Endothelial cell of umbilical vein (primary cell): ENCODE measurements around the gene BRD2. TPM values are rescaled to one million over a fixed set of nuclear protein-coding genes. Genes with fewer than 3 reads are reported as not detected.

Source experiments
- BruUV-seq: library from RNA; stranded (reverse); fragments of 400-500 nt; replicated peaks from 2 replicates; lab custom pipeline; 2021; lab: Mats Ljungman, UMichigan
- CTCF ChIA-PET: fragments of 300-600, 350-600 bp; sonication (Branson Sonifier 250); formaldehyde crosslinking; loops from one replicate; lab custom pipeline; 2021; ENCODE audit warnings: antibody characterized with exemption, inconsistent platforms; lab: Charles Lee
- POLR2A ChIA-PET: fragments of 300-600, 350-600 bp; sonication (Branson Sonifier 250); formaldehyde crosslinking; loops from one replicate; lab custom pipeline; 2021; ENCODE audit warnings: antibody characterized with exemption, inconsistent platforms; lab: Charles Lee
- DNase-seq: peaks from one replicate; pipeline ENCODE4 v3.0.0-alpha.2; 2011; ENCODE audit warnings: low read depth, low spot score
- FAIRE-seq: peaks from 2 replicates; lab custom pipeline; 2011; peaks lifted over from hg19 to GRCh38; lab: Jason Lieb, UNC
- H2AFZ ChIP-seq: 2 replicates; pipeline ENCODE4 v1.6.0; 2012; ENCODE audit warnings: low read depth, low read length, control low read depth, inconsistent platforms
- H3K27ac ChIP-seq: 2 replicates; pipeline ENCODE4 v1.5.1; 2011; ENCODE audit warnings: low read depth, mild to moderate bottlenecking, control low read depth, low read length, moderate library complexity; ENCODE audit not compliant: insufficient read depth
- H3K27me3 ChIP-seq, 2 experiments: 2 replicates each; pipeline versions ENCODE4 v1.6.0 to v1.6.1; 2011; ENCODE audit warnings: low read length in 2 of 2, mixed read lengths in 1 of 2; ENCODE audit not compliant: control insufficient read depth in 2 of 2, insufficient read depth in 2 of 2
- H3K36me3 ChIP-seq, 2 experiments: 2 replicates in 1 of 2; 3 replicates in 1 of 2; pipeline ENCODE4 v1.5.1; 2011; ENCODE audit warnings: low read length in 2 of 2, mild to moderate bottlenecking in 1 of 2, moderate library complexity in 1 of 2; ENCODE audit not compliant: control insufficient read depth in 2 of 2, insufficient read depth in 2 of 2; ENCODE audit errors: extremely low read depth in 1 of 2
- H3K4me1 ChIP-seq: 3 replicates; pipeline ENCODE4 v1.5.1; 2011; ENCODE audit warnings: mild to moderate bottlenecking, low read length; ENCODE audit not compliant: control insufficient read depth, insufficient read depth; ENCODE audit errors: extremely low read depth
- H3K4me2 ChIP-seq: 2 replicates; pipeline ENCODE4 v1.6.1; 2011; ENCODE audit warnings: low read length, control low read depth, mixed read lengths; ENCODE audit not compliant: insufficient read depth
- H3K4me3 ChIP-seq, 3 experiments: fragments of 200-600 bp in 1 of 3; sonication (generic), shearing (Covaris generic) in 1 of 3; replicated peaks in 1 of 3; 2 replicates each; pipeline ENCODE4 v1.5.1; 2011 to 2016; ENCODE audit warnings: control low read depth in 3 of 3, low read length in 3 of 3, mild to moderate bottlenecking in 2 of 3, inconsistent platforms in 1 of 3, low read depth in 1 of 3, moderate library complexity in 1 of 3; ENCODE audit not compliant: insufficient read depth in 1 of 3
- H3K79me2 ChIP-seq: 2 replicates; pipeline ENCODE4 v1.6.0; 2012; ENCODE audit warnings: low read length, inconsistent platforms; ENCODE audit not compliant: control insufficient read depth, insufficient read depth
- H3K9ac ChIP-seq: replicated peaks from 2 replicates; pipeline ENCODE3; 2011; ENCODE audit warnings: low read length, control low read depth; ENCODE audit not compliant: insufficient read depth; ENCODE audit errors: extremely low read depth
- H3K9me1 ChIP-seq: replicated peaks from 3 replicates; pipeline ENCODE4 v1.6.0; 2011; ENCODE audit warnings: mild to moderate bottlenecking, low read length; ENCODE audit not compliant: control insufficient read depth, insufficient read depth; ENCODE audit errors: extremely low read depth
- H3K9me3 ChIP-seq: replicated peaks from 2 replicates; pipeline ENCODE4 v1.5.1; 2012; ENCODE audit warnings: low read length, inconsistent platforms; ENCODE audit not compliant: control insufficient read depth, insufficient read depth
- H4K20me1 ChIP-seq: replicated peaks from 2 replicates; pipeline ENCODE3; 2011; ENCODE audit warnings: mild to moderate bottlenecking, low read length; ENCODE audit not compliant: control insufficient read depth, insufficient read depth; ENCODE audit errors: extremely low read depth
- CTCF ChIP-seq, 2 donors: IDR thresholded peaks; 1 replicate in 1 of 2; 2 replicates in 1 of 2; pipeline ENCODE4 v1.5.1; 2011; ENCODE audit warnings: low read length in 2 of 2, mild to moderate bottlenecking in 2 of 2, moderate library complexity in 2 of 2, control low read depth in 1 of 2, inconsistent platforms in 1 of 2, low read depth in 1 of 2; ENCODE audit not compliant: insufficient read depth in 1 of 2; ENCODE audit errors: extremely low read depth in 1 of 2
- EZH2 ChIP-seq: IDR thresholded peaks from 2 replicates; pipeline ENCODE4 v1.6.1; 2012; ENCODE audit warnings: borderline replicate concordance, low read depth, mild to moderate bottlenecking, moderate library complexity, low read length, inconsistent platforms; ENCODE audit not compliant: severe bottlenecking
- FOS ChIP-seq: IDR thresholded peaks from 2 replicates; pipeline ENCODE4 v1.6.1; 2011; ENCODE audit warnings: mild to moderate bottlenecking, low read length, moderate library complexity, borderline replicate concordance; ENCODE audit not compliant: insufficient read depth
- GATA2 ChIP-seq: IDR thresholded peaks from 2 replicates; pipeline ENCODE4 v1.7.0; 2011; ENCODE audit warnings: low read depth, mild to moderate bottlenecking, moderate library complexity, mixed read lengths, low read length; ENCODE audit not compliant: insufficient read length, insufficient read depth
- JUN ChIP-seq: IDR thresholded peaks from 2 replicates; pipeline ENCODE4 v1.6.1; 2011; ENCODE audit warnings: borderline replicate concordance, low read depth; ENCODE audit not compliant: insufficient read length, insufficient read depth
- MAX ChIP-seq: IDR thresholded peaks from 2 replicates; pipeline ENCODE4 v1.6.1; 2011; ENCODE audit not compliant: insufficient read depth, insufficient read length
- MYC ChIP-seq: IDR thresholded peaks from one replicate; pipeline ENCODE4 v1.6.1; 2011; ENCODE audit warnings: mild to moderate bottlenecking, low read depth, low read length
- POLR2A ChIP-seq: IDR thresholded peaks from 2 replicates; pipeline ENCODE4 v1.6.1; 2012; ENCODE audit warnings: low read depth, mild to moderate bottlenecking, control low read depth, low read length
- POLR2AphosphoS5 ChIP-seq: IDR thresholded peaks from 2 replicates; pipeline ENCODE4 v1.6.1; 2012; ENCODE audit warnings: low read depth, mild to moderate bottlenecking, control low read depth, low read length, moderate library complexity; ENCODE audit not compliant: insufficient read depth
- dilution Hi-C: fragments of 300-500 bp; cut with MboI; formaldehyde crosslinking; loops from one replicate; pipeline ENCODE4 v1.15.0; 2019; ENCODE audit warnings: low sequenced_read_pairs; ENCODE audit not compliant: extremely low pct_ligation_motif_present
- intact Hi-C: fragments of 100-400 bp; cut with micrococcal nuclease; formaldehyde crosslinking; loops from one replicate; pipeline ENCODE4 v1.10.0; 2022
- polyA plus RNA-seq, 4 experiments: library from polyadenylated mRNA; depleted of rRNA in 3 of 4; stranded (reverse) in 3 of 4; unstranded in 1 of 4; fragments of >200 nt; gene quantifications; 2 replicates each; pipeline versions ENCODE4 v1.2.1 to v1.2.3, GENCODE V29; 2011 to 2012; ENCODE audit warnings: missing spikeins in 1 of 4
- total RNA-seq: library from RNA; stranded (reverse); gene quantifications from 2 replicates; pipeline ENCODE4 v1.2.3, GENCODE V29; 2021

The BRD2 gene
- total and polyA plus RNA-seq, 2 donors (not counting 3 experiments of a cell fraction or from before 2014, with no cell fraction given) = 131 to 197 TPM

DNA sequence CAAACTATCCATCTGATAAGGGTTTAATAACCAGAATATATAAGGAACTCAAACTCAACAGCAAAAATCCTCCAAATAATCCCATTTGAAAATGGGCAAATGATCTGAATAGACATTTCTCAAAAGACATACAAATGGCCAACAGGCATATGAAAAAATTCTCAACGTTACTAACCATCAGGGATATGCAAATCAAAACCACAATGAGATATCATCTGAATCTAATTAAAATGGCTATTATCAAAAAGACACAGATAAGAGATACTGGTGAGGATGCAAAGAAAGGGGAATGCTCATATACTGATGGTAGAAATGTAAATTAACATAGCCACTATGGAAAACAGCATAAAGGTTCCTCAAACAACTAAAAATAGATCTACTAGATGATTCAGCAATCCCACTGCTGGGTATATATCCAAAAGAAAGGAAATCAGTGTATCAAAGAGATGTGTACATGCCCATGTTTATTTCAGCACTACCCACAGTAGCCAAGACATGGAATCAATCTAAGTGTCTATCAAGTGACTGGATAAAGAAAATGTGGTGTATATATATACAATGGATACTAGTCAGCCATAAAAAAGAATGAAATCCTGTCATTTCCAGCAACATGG lies 6.1 kb upstream of the BRD2 start:
- dilution Hi-C loops = no loop called here
- FAIRE-seq (no peak), DNase-seq (no peak)
- no peak overlapping the region for H3K4me2 ChIP-seq
- no peak overlapping the region for H2AFZ ChIP-seq
- H3K9me1 ChIP-seq = no peaks in the 10 kb centered on the region
- BruUV-seq = no TSS peak
- H3K27me3 ChIP-seq = no peaks in the 10 kb centered on the region
- intact Hi-C loops = no loop called here
- POLR2A ChIA-PET = interaction anchor here (1.6 kb wide), 1 partner anchor 10 kb away, joined by 15 read pairs; no protein-coding TSS in a partner anchor
- H3K4me3 ChIP-seq = no peak overlapping the region
- H3K36me3 ChIP-seq = no peaks in the 10 kb centered on the region
- CTCF ChIA-PET = interaction anchor here (2.6 to 3.3 kb wide), 3 partner anchors 8 to 29 kb away, joined by 22 to 25 read pairs (median 24); partner anchors contain the start of gene HLA-DMA
- H3K9me3 ChIP-seq = no peaks in the 10 kb centered on the region
- H3K4me1 ChIP-seq = peaks cover 18% of the 10 kb centered on the region
- H3K9ac ChIP-seq = no peak overlapping the region
- H3K27ac ChIP-seq = no peak overlapping the region
- H3K79me2 ChIP-seq = no peaks in the 10 kb centered on the region
- no peaks in the 10 kb centered on the region for H4K20me1 ChIP-seq
- no peak for TF ChIP-seq GATA2
- no peak for TF ChIP-seq POLR2A
- no peak for TF ChIP-seq MAX
- TF ChIP-seq JUN = no peak
- TF ChIP-seq POLR2AphosphoS5 = no peak
- TF ChIP-seq CTCF (IDR thresholded peaks at IDR 0.05; ENCODE audit: extremely low read depth in 1 of 2, insufficient read depth in 1 of 2, low read depth in 1 of 2, low read length in 2 of 2) = no peak
- TF ChIP-seq MYC = no peak
- no peak for TF ChIP-seq FOS
- TF ChIP-seq EZH2 = no peak
